HEK293 (cell line): Measurements from ENCODE around the gene MBD4.

Experiments
- AEBP2 ChIP-seq: fragments of 450-650 bp; formaldehyde crosslinking; IDR thresholded peaks from 2 replicates; pipeline ENCODE4 v1.5.1; 2016; ENCODE audit warnings: missing biosample characterization, missing genetic modification characterization, borderline replicate concordance
- BCL11A ChIP-seq: fragments of 450-650 bp; formaldehyde crosslinking; IDR thresholded peaks from 2 replicates; pipeline ENCODE4 v1.5.1; 2016; ENCODE audit warnings: low read depth, missing biosample characterization, missing genetic modification characterization
- INSM2 ChIP-seq: fragments of 450-650 bp; formaldehyde crosslinking; IDR thresholded peaks from 2 replicates; pipeline ENCODE4 v1.5.1; 2016; ENCODE audit warnings: missing biosample characterization, missing genetic modification characterization
- KLF17 ChIP-seq: fragments of 450-650 bp; formaldehyde crosslinking; IDR thresholded peaks from 2 replicates; pipeline ENCODE4 v1.5.1; 2016; ENCODE audit warnings: missing biosample characterization, missing genetic modification characterization
- PRDM10 ChIP-seq: fragments of 450-650 bp; formaldehyde crosslinking; IDR thresholded peaks from 2 replicates; pipeline ENCODE4 v1.5.1; 2016; ENCODE audit warnings: missing biosample characterization, missing genetic modification characterization
- REPIN1 ChIP-seq: fragments of 450-650 bp; formaldehyde crosslinking; IDR thresholded peaks from 2 replicates; pipeline ENCODE4 v1.5.1; 2017; ENCODE audit warnings: missing biosample characterization, missing genetic modification characterization, low read depth
- SP3 ChIP-seq: fragments of 450-650 bp; formaldehyde crosslinking; IDR thresholded peaks from 2 replicates; pipeline ENCODE4 v1.5.1; 2016; ENCODE audit warnings: missing biosample characterization, missing genetic modification characterization
- ZBTB11 ChIP-seq: fragments of 450-650 bp; formaldehyde crosslinking; conservative IDR thresholded peaks from 2 replicates; pipeline ENCODE4 v1.5.1; 2016; ENCODE audit warnings: low read depth, missing biosample characterization, missing genetic modification characterization
- ZBTB7A ChIP-seq: fragments of 450-650 bp; formaldehyde crosslinking; IDR thresholded peaks from 2 replicates; pipeline ENCODE4 v1.5.1; 2016; ENCODE audit warnings: low read depth, missing biosample characterization, missing genetic modification characterization
- ZFP37 ChIP-seq: fragments of 450-650 bp; formaldehyde crosslinking; IDR thresholded peaks from 2 replicates; pipeline ENCODE4 v1.5.1; 2016; ENCODE audit warnings: missing biosample characterization, missing genetic modification characterization
- ZIC2 ChIP-seq: fragments of 450-650 bp; formaldehyde crosslinking; IDR thresholded peaks from 2 replicates; pipeline ENCODE4 v1.5.1; 2016; ENCODE audit warnings: missing biosample characterization, missing genetic modification characterization
- ZNF138 ChIP-seq: fragments of 450-650 bp; formaldehyde crosslinking; IDR thresholded peaks from 2 replicates; pipeline ENCODE4 v1.5.1; 2016; ENCODE audit warnings: missing biosample characterization, missing genetic modification characterization, borderline replicate concordance
- ZNF175 ChIP-seq: fragments of 450-650 bp; formaldehyde crosslinking; IDR thresholded peaks from 2 replicates; pipeline ENCODE4 v1.5.1; 2016; ENCODE audit warnings: missing biosample characterization, missing genetic modification characterization
- ZNF2 ChIP-seq: fragments of 450-650 bp; formaldehyde crosslinking; IDR thresholded peaks from 2 replicates; pipeline ENCODE4 v1.5.1; 2016; ENCODE audit warnings: missing biosample characterization, missing genetic modification characterization
- ZNF26 ChIP-seq: fragments of 450-650 bp; formaldehyde crosslinking; IDR thresholded peaks from 2 replicates; pipeline ENCODE4 v1.5.1; 2016; ENCODE audit warnings: missing biosample characterization, missing genetic modification characterization
- ZNF362 ChIP-seq: fragments of 450-650 bp; formaldehyde crosslinking; IDR thresholded peaks from 2 replicates; pipeline ENCODE4 v1.5.1; 2016; ENCODE audit warnings: missing biosample characterization, missing genetic modification characterization
- ZNF600 ChIP-seq: fragments of 450-650 bp; formaldehyde crosslinking; IDR thresholded peaks from 2 replicates; pipeline ENCODE4 v1.5.1; 2016; ENCODE audit warnings: missing biosample characterization, missing genetic modification characterization
- ZNF707 ChIP-seq: fragments of 450-650 bp; formaldehyde crosslinking; IDR thresholded peaks from 2 replicates; pipeline ENCODE4 v1.5.1; 2016; ENCODE audit warnings: missing biosample characterization, missing genetic modification characterization
- ZSCAN30 ChIP-seq: fragments of 450-650 bp; IDR thresholded peaks from 2 replicates; pipeline ENCODE4 v1.5.1; 2018; ENCODE audit warnings: missing biosample characterization, mild to moderate bottlenecking, missing genetic modification characterization, moderate library complexity
- ZSCAN5A ChIP-seq: fragments of 450-650 bp; formaldehyde crosslinking; IDR thresholded peaks from 2 replicates; pipeline ENCODE4 v1.5.1; 2016; ENCODE audit warnings: missing biosample characterization, missing genetic modification characterization

MBD4 gene

GRCh38 chr3:129439817-129440617 lies at the start of gene MBD4, which contains the start of gene IFT122 (continued):
- TF ChIP-seq ZSCAN30 (tag by site-specific recombination), result peak; percentile 72; the same call in 1 of the 2 replicates
- no peak for TF ChIP-seq ZNF138
- no peak for TF ChIP-seq ZNF707 (tag by site-specific recombination)
- TF ChIP-seq ZNF175 (tag by site-specific recombination), result no peak
- TF ChIP-seq ZSCAN5A, result peak; percentile 68; the same call in 1 of the 2 replicates
- peak; percentile 2; the same call in 1 of the 2 replicates for TF ChIP-seq ZBTB11 (tag by site-specific recombination)
- TF ChIP-seq ZFP37, result no peak; the same call in 1 of the 2 replicates
- TF ChIP-seq PRDM10 (tag by site-specific recombination), result peak; percentile 65
- peak; percentile 83; the same call in 1 of the 2 replicates for TF ChIP-seq REPIN1 (tag by site-specific recombination)
- no peak for TF ChIP-seq AEBP2 (tag by site-specific recombination)
- TF ChIP-seq ZNF600, result peak; percentile 98
- no peak for TF ChIP-seq BCL11A (tag by site-specific recombination)
- TF ChIP-seq ZBTB7A (tag by site-specific recombination), result no peak
- peak; percentile 38; the same call in 1 of the 2 replicates for TF ChIP-seq INSM2 (tag by site-specific recombination)
- TF ChIP-seq ZNF26 (tag by site-specific recombination), result no peak
- TF ChIP-seq SP3 (tag by site-specific recombination), result peak; percentile 92
- TF ChIP-seq KLF17 (tag by site-specific recombination), result peak; percentile 65
- TF ChIP-seq ZIC2 (tag by site-specific recombination), result no peak
- TF ChIP-seq ZNF2 (tag by site-specific recombination), result peak; percentile 86
- no peak for TF ChIP-seq ZNF362 (tag by site-specific recombination)
